ENCODE measurements around the gene PRKAA1.

- TF ChIP-seq POLR2A (IDR thresholded peaks at IDR 0.05): no peak
- TF ChIP-seq, protein P1, sequence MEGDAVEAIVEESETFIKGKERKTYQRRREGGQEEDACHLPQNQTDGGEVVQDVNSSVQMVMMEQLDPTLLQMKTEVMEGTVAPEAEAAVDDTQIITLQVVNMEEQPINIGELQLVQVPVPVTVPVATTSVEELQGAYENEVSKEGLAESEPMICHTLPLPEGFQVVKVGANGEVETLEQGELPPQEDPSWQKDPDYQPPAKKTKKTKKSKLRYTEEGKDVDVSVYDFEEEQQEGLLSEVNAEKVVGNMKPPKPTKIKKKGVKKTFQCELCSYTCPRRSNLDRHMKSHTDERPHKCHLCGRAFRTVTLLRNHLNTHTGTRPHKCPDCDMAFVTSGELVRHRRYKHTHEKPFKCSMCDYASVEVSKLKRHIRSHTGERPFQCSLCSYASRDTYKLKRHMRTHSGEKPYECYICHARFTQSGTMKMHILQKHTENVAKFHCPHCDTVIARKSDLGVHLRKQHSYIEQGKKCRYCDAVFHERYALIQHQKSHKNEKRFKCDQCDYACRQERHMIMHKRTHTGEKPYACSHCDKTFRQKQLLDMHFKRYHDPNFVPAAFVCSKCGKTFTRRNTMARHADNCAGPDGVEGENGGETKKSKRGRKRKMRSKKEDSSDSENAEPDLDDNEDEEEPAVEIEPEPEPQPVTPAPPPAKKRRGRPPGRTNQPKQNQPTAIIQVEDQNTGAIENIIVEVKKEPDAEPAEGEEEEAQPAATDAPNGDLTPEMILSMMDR (IDR thresholded peaks at IDR 0.05 in 8 of 11, conservative IDR thresholded peaks at IDR 0.05 in 3 of 11): no peak
Measured at GRCh38 chr5:40790947-40791593, 7.1 kb downstream of the PRKAA1 start.
